ENCODE data around the gene SPEN. TPM values are rescaled to one million over a fixed set of nuclear protein-coding genes. Genes with fewer than 3 reads are reported as not detected.
A peak's percentile ranks its signal among the peaks of the same experiment; 100 is the strongest.

The SPEN gene
- total and polyA plus RNA-seq, 2 of the 13 experiments (the other 11 are each of a cell fraction or from before 2014, with no cell fraction given) = 4.8 to 14.0 TPM

- TF ChIP-seq ZBTB33 (CRISPR knock-in tag; IDR thresholded peaks at IDR 0.05) (no peak), RXRB (CRISPR knock-in tag; IDR thresholded peaks at IDR 0.05; ENCODE audit: borderline replicate concordance) (no peak; the same call in 1 of the 2 replicates), ZNF788 (CRISPR knock-in tag; IDR thresholded peaks at IDR 0.05; ENCODE audit: borderline replicate concordance) (no peak), TFDP1 (CRISPR knock-in tag; IDR thresholded peaks at IDR 0.05; ENCODE audit: borderline replicate concordance) (no peak), IRF1 (CRISPR knock-in tag; IDR thresholded peaks at IDR 0.05; ENCODE audit: low read depth) (no peak), TFDP2 (CRISPR knock-in tag; IDR thresholded peaks at IDR 0.05) (no peak), TBX2 (CRISPR knock-in tag; IDR thresholded peaks at IDR 0.05; ENCODE audit: borderline replicate concordance) (peak; percentile 15; the same call in 1 of the 2 replicates), ZNF484 (CRISPR knock-in tag; IDR thresholded peaks at IDR 0.05; ENCODE audit: borderline replicate concordance, low read depth) (no peak), TBL1XR1 (IDR thresholded peaks at IDR 0.05; ENCODE audit: borderline replicate concordance, low read length, partially characterized antibody) (no peak), ZNF121 (CRISPR knock-in tag; IDR thresholded peaks at IDR 0.05) (0 out of 2 replicates have a peak, but pooled peaks have one; percentile 22), NPAS2 (CRISPR knock-in tag; IDR thresholded peaks at IDR 0.05; ENCODE audit: borderline replicate concordance) (no peak), SETDB1 (CRISPR knock-in tag; IDR thresholded peaks at IDR 0.05; ENCODE audit: borderline replicate concordance) (no peak), HOXD1 (CRISPR knock-in tag; IDR thresholded peaks at IDR 0.05) (no peak), TCF12 (IDR thresholded peaks at IDR 0.05) (no peak), TCF12 (CRISPR knock-in tag; IDR thresholded peaks at IDR 0.05) (no peak), AKAP8 (CRISPR knock-in tag; IDR thresholded peaks at IDR 0.05) (no peak)
- TF ChIP-seq, protein P1, sequence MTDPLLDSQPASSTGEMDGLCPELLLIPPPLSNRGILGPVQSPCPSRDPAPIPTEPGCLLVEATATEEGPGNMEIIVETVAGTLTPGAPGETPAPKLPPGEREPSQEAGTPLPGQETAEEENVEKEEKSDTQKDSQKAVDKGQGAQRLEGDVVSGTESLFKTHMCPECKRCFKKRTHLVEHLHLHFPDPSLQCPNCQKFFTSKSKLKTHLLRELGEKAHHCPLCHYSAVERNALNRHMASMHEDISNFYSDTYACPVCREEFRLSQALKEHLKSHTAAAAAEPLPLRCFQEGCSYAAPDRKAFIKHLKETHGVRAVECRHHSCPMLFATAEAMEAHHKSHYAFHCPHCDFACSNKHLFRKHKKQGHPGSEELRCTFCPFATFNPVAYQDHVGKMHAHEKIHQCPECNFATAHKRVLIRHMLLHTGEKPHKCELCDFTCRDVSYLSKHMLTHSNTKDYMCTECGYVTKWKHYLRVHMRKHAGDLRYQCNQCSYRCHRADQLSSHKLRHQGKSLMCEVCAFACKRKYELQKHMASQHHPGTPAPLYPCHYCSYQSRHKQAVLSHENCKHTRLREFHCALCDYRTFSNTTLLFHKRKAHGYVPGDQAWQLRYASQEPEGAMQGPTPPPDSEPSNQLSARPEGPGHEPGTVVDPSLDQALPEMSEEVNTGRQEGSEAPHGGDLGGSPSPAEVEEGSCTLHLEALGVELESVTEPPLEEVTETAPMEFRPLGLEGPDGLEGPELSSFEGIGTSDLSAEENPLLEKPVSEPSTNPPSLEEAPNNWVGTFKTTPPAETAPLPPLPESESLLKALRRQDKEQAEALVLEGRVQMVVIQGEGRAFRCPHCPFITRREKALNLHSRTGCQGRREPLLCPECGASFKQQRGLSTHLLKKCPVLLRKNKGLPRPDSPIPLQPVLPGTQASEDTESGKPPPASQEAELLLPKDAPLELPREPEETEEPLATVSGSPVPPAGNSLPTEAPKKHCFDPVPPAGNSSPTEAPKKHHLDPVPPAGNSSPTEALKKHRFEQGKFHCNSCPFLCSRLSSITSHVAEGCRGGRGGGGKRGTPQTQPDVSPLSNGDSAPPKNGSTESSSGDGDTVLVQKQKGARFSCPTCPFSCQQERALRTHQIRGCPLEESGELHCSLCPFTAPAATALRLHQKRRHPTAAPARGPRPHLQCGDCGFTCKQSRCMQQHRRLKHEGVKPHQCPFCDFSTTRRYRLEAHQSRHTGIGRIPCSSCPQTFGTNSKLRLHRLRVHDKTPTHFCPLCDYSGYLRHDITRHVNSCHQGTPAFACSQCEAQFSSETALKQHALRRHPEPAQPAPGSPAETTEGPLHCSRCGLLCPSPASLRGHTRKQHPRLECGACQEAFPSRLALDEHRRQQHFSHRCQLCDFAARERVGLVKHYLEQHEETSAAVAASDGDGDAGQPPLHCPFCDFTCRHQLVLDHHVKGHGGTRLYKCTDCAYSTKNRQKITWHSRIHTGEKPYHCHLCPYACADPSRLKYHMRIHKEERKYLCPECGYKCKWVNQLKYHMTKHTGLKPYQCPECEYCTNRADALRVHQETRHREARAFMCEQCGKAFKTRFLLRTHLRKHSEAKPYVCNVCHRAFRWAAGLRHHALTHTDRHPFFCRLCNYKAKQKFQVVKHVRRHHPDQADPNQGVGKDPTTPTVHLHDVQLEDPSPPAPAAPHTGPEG (CRISPR knock-in tag; IDR thresholded peaks at IDR 0.05) = peak; percentile 59; the same call in 1 of the 2 replicates
Measured at GRCh38 chr1:15939181-15940109, 91.9 kb downstream of the SPEN start (continued).
